ENCODE data around the gene INTS15.

GRCh38 chr7:6613706-6614105 is 23.9 kb downstream of the INTS15 start:
- TF ChIP-seq CTCF (IDR thresholded peaks at IDR 0.05 in 2 of 3, conservative IDR thresholded peaks at IDR 0.05 in 1 of 3; ENCODE audit: insufficient read depth in 2 of 3, low read depth in 1 of 3, low read length in 3 of 3) (no peak), EZH2 (IDR thresholded peaks at IDR 0.05; ENCODE audit: borderline replicate concordance, low read depth, low read length) (no peak), BCL6 (CRISPR knock-in tag; IDR thresholded peaks at IDR 0.05) (no peak), BRD4 (IDR thresholded peaks at IDR 0.05) (no peak), SNIP1 (IDR thresholded peaks at IDR 0.05; ENCODE audit: low read depth) (no peak), PML (IDR thresholded peaks at IDR 0.05; ENCODE audit: low read length) (no peak), DACH1 (IDR thresholded peaks at IDR 0.05; ENCODE audit: partially characterized antibody) (no peak), ZNF217 (CRISPR knock-in tag; IDR thresholded peaks at IDR 0.05) (no peak), PHF20 (IDR thresholded peaks at IDR 0.05; ENCODE audit: partially characterized antibody) (no peak), AFF4 (CRISPR knock-in tag; IDR thresholded peaks at IDR 0.05) (no peak), RNF219 (CRISPR knock-in tag; IDR thresholded peaks at IDR 0.05) (no peak), EP300 (IDR thresholded peaks at IDR 0.05; ENCODE audit: low read length) (no peak), BMI1 (IDR thresholded peaks at IDR 0.05; ENCODE audit: low read length) (no peak)

All from K562 (cell line).